Measurements from ENCODE around the gene HNRNPUL1. TPM values are rescaled to one million over a fixed set of nuclear protein-coding genes. Genes with fewer than 3 reads are reported as not detected.
A peak's percentile ranks its signal among the peaks of the same experiment; 100 is the strongest.

Gene HNRNPUL1
- total and polyA plus RNA-seq, 11 donors: 64.2 to 138 (median 114) TPM

GRCh38 chr19:41299046-41299754, 35.0 kb downstream of the HNRNPUL1 start:
- TF ChIP-seq, protein P1, sequence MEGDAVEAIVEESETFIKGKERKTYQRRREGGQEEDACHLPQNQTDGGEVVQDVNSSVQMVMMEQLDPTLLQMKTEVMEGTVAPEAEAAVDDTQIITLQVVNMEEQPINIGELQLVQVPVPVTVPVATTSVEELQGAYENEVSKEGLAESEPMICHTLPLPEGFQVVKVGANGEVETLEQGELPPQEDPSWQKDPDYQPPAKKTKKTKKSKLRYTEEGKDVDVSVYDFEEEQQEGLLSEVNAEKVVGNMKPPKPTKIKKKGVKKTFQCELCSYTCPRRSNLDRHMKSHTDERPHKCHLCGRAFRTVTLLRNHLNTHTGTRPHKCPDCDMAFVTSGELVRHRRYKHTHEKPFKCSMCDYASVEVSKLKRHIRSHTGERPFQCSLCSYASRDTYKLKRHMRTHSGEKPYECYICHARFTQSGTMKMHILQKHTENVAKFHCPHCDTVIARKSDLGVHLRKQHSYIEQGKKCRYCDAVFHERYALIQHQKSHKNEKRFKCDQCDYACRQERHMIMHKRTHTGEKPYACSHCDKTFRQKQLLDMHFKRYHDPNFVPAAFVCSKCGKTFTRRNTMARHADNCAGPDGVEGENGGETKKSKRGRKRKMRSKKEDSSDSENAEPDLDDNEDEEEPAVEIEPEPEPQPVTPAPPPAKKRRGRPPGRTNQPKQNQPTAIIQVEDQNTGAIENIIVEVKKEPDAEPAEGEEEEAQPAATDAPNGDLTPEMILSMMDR (IDR thresholded peaks at IDR 0.05): no peak
- no peak for TF ChIP-seq POLR2A (IDR thresholded peaks at IDR 0.05)
- no peaks in the 10 kb centered on the region for H3K9me3 ChIP-seq
- no peaks in the 10 kb centered on the region for H3K27me3 ChIP-seq
- DNase-seq: peak in 3 of 5 donors; percentile 45 to 61 (median 60)
- peaks cover 6 to 75% (median 49%) of the 10 kb centered on the region in 12 donors for H3K4me1 ChIP-seq
- peaks cover 7 to 95% (median 79%) of the 10 kb centered on the region in 9 donors for H3K36me3 ChIP-seq
- H3K27ac ChIP-seq: peak overlapping the region; percentile 78 to 96 (median 88)
- 28 to 35% (median 32%) methylated on average over 10 of the region's 10 CpGs for WGBS, 4 donors
- intact Hi-C loops (cut with DNase I): loop anchor here in 5 of 10 donors (2.0 kb wide), 3 partner anchors 34 to 72 kb away; partner anchors contain the start of gene HNRNPUL1 (in 2 of the 5)
- peak; percentile 7 to 24 (median 16) for ATAC-seq
- no peak overlapping the region for H3K4me3 ChIP-seq

- H3K27me3 ChIP-seq: no peaks in the 10 kb centered on the region
- H3K4me1 ChIP-seq: peaks cover 6 to 80% (median 52%) of the 10 kb centered on the region in 12 donors
- H3K4me3 ChIP-seq: no peak overlapping the region
- WGBS, 4 donors: 14 to 24% (median 19%) methylated on average over 4 of the region's 4 CpGs
- TF ChIP-seq, protein P1 (IDR thresholded peaks at IDR 0.05): no peak
- no peak for TF ChIP-seq POLR2A (IDR thresholded peaks at IDR 0.05)
- ATAC-seq (peak; percentile 53 to 71 (median 64)), DNase-seq (peak in 4 of 5 donors; percentile 79 to 90 (median 84))
- intact Hi-C loops (cut with DNase I): loop anchor here in 7 of 10 donors (2.0 to 10.0 kb wide), 6 partner anchors 35 to 265 kb away; partner anchors contain the start of genes HNRNPUL1 (in 2 of the 7) and DMAC2 (in 1 of the 7)
- no peaks in the 10 kb centered on the region for H3K9me3 ChIP-seq
- peaks cover 5 to 95% (median 79%) of the 10 kb centered on the region in 9 donors for H3K36me3 ChIP-seq
- H3K27ac ChIP-seq: peak overlapping the region; percentile 78 to 96 (median 88)
Observed at GRCh38 chr19:41299755-41300089, 35.5 kb downstream of the HNRNPUL1 start.

DNA sequence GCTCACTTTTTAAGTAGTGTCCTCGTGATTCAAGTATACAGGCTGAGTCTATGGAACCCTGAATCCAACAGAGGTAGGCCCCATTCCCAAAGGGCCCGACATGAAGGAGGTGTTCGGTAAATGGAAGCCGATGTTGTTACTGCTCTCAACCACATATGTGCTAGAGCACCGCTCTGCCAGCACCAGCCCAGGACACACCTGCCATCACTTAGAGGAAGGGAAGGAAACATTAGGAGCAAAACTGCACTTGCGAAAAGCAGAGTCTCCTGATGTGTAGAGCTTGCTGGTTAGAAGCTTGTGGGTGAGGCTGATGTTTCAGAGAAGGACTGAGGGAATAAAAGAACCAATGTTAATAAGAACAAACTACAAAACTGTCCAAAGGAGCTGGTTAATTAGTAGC, 36.4 kb downstream of the HNRNPUL1 start:
- no peak for ATAC-seq
- DNase-seq: no peak
- Histone ChIP-seq H3K4me1 (peaks cover 6 to 87% (median 53%) of the 10 kb centered on the region in 12 donors), H3K36me3 (peaks cover 5 to 95% (median 79%) of the 10 kb centered on the region in 9 donors), H3K27me3 (no peaks in the 10 kb centered on the region), H3K9me3 (no peaks in the 10 kb centered on the region), H3K4me3 (no peak overlapping the region), H3K27ac (peak overlapping the region in 11 of 12 donors; percentile 78 to 96 (median 88))
- TF ChIP-seq POLR2A (IDR thresholded peaks at IDR 0.05): no peak
- TF ChIP-seq, protein P1 (IDR thresholded peaks at IDR 0.05): no peak
- 43 to 83% (median 67%) methylated on average over 6 of the region's 6 CpGs for WGBS, 4 donors
- intact Hi-C loops (cut with DNase I): loop anchor here in 3 of 10 donors (10.0 kb wide), 3 partner anchors 134 to 264 kb away; partner anchors contain the start of gene DMAC2 (in 1 of the 3)
